Measurements from ENCODE around the gene GSC.
"Not testable (repeated sequence)": the region's sequence is repeated elsewhere in the genome, so short reads cannot be mapped to it uniquely, and the experiment has no call there.

GSC gene

DNA sequence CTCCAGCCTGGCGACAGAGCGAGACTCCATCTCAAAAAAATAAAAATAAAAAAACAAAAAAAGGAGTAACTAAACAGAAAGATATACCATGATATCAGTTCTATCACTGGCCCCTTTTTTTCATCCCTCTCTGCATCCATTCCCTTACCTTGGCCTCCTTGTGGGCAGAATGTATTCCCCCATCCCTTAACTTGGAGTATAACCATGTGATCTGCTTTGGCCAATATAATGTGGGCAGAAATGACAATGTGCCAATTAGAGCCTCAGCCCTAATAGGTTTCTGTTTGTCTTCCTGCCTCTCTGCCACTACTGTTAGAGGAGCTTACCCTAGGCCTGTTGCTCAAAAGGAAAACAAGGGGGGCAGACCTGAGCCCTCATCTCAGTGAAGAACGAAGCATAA is 23.8 kb downstream of the GSC start:
- DNase-seq (ENCODE audit: low read depth) = no peak

DNA sequence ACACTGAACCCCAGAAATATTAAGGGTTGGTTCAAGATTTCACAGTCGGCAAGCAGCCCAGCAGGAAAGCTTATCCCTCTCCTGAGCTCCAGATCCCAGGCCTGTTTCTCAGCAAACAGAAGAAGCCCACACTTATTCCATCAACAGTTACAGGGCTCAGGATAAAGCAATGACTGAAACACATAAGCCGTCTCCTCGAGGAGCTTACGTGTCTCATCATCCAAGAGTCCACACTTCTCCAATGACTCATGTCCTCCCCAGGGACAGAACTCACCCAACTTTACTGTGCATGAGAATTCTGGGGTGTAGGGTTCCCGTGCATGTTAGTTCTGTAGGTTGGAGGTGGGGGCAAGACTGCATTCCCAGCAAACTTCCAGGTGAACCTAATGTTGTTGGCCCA is 31.2 kb downstream of the GSC start:
- no peak for DNase-seq (ENCODE audit: low read depth)

DNA sequence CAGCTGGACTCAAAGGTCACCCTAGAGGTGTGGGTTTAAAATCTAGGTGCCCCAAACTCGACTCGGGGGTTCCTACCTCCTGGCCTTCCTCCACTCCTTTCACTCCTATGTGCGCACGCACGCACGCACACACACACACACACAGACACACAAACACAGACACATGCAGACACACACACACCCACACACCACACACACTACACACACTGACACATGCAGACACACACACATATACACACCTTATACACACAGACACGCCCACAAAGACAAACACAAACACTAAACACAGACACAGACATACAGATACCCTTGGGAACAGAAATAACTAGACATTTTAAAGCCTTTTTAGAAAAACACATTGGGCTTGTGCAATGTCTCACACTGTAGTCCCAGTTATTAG is 31.8 kb downstream of the GSC start:
- DNase-seq (ENCODE audit: low read depth) = no peak

DNA sequence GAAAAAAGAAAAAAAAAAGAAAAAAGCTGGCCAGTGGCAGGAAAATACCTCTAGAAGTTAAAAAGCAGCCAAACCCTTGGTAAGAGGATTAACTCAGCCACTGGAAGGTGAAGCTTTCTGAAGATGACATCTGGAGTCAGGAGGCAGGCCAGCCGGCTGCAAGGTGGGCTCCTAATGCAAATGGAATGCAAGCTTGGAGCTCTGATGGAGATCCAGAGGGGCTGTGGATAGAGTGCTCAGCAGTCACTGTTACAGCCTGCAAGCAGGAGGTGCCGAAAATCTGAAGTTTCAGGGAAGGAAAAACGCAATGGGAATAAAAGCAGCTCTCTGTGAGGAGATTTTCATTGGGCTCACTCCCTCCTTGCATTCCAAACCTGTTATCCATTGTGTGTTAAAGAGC is 41.0 kb downstream of the GSC start:
- DNase-seq (ENCODE audit: low read depth) = no peak

DNA sequence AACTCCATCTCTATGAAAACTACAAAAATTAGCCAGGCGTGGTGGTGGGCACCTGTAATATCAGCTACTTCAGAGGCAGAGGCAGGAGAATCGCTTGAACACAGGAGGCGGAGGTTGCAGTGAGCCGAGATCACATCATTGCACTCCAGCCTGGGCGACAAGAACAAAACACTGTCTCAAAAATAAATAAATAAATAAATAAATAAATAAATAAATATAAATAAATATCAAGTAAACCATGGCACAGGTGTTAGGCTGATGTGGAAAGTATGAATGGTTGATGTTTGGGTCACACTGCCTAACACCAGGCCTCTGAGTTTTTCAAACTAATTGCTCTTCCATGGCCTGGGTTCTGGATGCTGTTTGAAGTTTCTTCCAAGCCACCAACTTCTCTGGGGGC is 41.5 kb downstream of the GSC start:
- DNase-seq (ENCODE audit: low read depth) = not testable (repeated sequence)

DNA sequence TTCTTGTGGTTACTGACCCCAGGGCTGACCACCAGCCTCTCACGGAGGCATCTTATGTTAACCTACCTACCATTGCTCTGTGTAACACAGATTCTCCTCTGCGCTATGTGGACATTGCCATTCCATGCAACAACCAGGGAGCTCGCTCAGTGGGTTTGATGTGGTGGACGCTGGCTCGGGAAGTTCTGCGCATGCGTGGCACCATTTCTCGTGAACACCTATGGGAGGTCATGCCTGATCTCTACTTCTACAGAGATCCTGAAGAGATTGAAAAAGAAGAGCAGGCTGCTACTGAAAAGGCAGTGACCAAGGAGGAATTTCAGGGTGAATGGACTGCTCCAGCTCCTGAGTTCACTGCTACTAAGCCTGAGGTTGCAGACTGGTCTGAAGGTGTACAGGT is 43.3 kb downstream of the GSC start:
- DNase-seq (ENCODE audit: low read depth) = not testable (repeated sequence)

DNA sequence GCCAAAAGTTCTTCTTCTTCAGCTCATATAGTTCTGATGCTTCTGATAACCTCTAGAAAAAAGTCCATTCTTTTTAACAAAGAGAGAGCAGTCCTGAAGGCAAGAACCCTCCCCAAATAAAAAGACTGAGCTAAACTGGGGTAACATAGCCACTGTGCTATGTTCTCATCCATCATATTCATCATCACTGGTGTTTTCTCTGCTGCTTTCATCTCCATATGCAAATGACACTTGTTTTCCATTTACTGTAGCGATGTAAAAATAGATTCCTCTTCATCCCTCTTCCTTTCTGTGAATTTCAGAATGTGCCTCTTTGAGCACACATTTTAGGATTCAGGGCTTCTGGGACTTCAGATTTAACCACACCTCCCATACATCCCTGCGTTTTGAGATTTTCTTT is 44.9 kb downstream of the GSC start:
- no peak for DNase-seq (ENCODE audit: low read depth)

DNA sequence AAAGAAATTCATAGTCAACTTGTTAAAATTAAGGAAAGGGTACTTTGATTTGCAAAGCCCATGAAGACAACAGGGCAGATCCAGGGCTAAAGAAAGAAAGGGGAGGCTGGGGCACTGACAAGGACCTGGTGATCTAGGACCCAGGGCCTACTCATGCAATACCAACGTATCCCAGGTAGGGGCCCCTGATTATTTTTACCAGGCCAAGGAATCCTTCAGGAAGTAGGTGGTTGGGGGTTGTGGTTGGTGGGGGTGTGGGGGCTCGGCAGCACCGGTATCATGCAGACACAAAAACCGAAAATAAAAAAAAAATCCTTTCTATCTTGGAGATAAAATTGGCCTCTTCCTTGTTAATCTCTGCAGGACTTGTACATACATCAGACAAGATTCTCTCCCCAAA is 47.5 kb downstream of the GSC start:
- DNase-seq (ENCODE audit: low read depth) = no peak
